Smooth muscle cell of the brain vasculature (primary cell): ENCODE data around the gene C1QTNF5.

Source experiments
- DNase-seq: peaks from one replicate; pipeline ENCODE4 v3.0.0-alpha.2; 2012; ENCODE audit warnings: low read depth, low spot score

The C1QTNF5 gene

DNA sequence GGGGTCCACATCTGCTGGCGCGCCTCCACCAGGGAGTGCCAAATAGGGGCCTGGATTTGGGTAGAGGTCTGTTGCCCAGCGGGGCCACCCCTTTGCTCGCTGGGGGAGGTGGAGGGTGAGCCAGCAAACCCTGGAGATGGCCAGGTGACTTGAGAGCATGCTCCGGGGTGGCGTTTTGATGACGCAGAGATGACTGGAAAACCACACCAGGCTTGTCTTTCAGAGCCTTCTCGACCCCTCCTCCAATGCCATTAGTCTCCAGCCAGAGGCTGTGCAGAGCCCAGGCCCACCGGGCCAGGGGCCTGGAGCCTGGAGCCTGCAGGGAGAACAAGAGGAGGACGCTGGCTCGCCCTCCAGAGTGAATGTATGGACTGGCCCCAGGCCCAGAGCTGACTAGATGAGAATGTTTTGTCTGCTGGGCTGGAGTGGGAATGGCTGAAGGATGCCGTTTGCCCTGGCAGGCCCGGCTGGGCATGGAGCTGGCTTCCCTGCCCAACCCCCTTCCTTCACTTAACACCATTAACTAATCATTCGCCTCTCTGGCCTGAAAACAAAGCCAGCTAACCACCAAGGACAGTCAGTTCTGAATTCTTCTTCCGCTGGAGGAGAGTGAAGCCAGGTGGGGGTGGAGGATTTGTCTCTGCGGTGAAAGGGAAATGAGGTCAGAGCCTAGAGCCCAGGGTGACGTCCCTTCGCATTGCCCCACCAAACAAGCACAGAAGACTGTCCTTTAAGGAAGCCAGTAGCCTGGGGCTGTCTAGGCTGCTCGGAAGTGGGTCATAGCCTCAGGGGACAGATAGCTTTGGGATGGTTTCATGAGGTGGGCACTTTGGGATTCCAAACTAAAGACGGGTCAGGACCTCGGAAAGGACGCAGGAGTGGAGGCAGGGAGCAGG is 22.2 kb downstream of the C1QTNF5 start:
- DNase-seq = no peak

GRCh38 chr11:119317592-119318239 is 23.0 kb downstream of the C1QTNF5 start:
- DNase-seq = no peak

GRCh38 chr11:119316729-119317591 is 23.7 kb downstream of the C1QTNF5 start, which contains the start of gene MCAM:
Gene MCAM (minus strand): TSS chr11:119317130. CDS start chr11:119317101, 29 bp downstream.
- no peak for DNase-seq

DNA sequence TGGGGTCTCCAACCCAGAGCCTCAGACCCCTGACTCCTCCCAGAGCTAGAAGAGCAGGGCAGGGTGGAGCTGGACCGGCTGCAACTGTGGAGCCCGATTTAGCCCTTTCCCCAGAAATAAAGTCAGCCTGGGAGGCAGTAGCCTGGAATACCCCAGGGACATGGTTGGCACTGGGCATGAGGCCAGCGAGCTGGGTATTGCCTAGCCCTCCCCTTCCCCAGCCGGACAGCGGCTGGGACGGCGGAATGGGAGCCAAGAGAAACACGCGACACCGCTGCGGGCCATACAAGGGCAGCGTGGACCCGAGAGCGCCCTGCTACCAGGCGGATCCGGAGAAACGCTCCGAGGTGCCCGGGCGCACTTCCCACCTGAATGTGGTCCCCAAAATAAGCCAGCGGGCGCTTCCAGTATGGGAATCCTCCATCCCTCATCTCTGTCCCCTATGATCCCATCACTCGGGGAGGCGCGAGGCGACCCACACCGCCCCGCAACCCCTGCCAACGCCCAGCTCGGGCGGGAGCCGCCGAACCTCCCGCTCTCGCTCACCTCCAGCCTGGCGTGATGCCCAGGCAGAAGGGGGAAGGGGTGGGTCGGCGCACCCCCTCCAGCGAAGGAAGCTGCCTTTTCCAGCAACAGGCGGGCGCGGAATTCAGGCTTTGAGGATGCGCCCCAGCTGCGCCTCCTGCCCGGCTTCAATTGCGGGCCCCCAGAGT is 24.5 kb downstream of the C1QTNF5 start:
- no peak for DNase-seq

- no peak for DNase-seq
Measured at GRCh38 chr11:119315131-119316015, 25.3 kb downstream of the C1QTNF5 start.

DNA sequence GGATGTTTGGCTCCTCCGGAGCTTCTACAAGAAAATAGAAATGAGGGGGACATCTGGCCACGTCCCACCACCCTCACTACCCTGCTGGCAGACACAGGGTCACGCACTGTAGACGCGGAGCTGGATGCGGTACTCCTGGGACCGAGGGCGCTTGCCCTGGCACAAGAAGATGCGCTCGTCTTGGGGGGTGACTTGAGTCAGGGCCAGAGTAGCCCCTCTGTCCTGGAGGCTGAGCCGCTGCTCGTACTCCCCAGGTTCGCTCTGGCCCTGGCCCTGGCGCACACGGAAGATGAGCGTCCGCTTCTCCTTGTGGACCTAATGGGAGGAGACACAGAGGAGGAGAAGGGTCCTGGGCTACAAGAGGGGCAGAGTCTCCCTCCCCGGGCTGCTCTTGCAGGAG is 26.0 kb downstream of the C1QTNF5 start:
- DNase-seq = no peak

DNA sequence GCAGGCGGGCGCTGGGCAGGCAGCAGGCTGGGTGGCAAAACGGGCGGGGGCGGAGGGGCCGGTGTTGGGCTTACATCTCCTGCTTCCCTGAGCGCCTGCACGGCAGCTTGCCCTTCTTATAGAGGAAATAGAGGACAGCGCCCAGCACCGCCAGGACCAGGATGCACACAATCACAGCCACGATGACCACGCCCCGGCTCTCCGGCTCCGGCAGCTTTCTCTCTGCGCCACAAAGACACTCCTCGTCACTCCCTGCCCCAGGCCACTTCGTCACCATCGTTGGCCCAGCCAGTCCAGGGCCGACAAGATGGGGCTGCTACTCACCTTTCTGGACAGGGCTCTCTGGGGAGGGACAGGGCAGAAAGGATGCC is 30.0 kb downstream of the C1QTNF5 start:
- DNase-seq = no peak

- no peak for DNase-seq
Measured at GRCh38 chr11:119309953-119310681, 30.6 kb downstream of the C1QTNF5 start.

- DNase-seq = no peak
Measured at GRCh38 chr11:119309411-119309810, 31.3 kb downstream of the C1QTNF5 start.

- no peak for DNase-seq
Measured at GRCh38 chr11:119307974-119308373, 32.7 kb downstream of the C1QTNF5 start.

GRCh38 chr11:119307219-119307618 is 33.5 kb downstream of the C1QTNF5 start:
- DNase-seq = no peak

GRCh38 chr11:119306373-119306890 is 34.3 kb downstream of the C1QTNF5 start:
- no peak for DNase-seq

DNA sequence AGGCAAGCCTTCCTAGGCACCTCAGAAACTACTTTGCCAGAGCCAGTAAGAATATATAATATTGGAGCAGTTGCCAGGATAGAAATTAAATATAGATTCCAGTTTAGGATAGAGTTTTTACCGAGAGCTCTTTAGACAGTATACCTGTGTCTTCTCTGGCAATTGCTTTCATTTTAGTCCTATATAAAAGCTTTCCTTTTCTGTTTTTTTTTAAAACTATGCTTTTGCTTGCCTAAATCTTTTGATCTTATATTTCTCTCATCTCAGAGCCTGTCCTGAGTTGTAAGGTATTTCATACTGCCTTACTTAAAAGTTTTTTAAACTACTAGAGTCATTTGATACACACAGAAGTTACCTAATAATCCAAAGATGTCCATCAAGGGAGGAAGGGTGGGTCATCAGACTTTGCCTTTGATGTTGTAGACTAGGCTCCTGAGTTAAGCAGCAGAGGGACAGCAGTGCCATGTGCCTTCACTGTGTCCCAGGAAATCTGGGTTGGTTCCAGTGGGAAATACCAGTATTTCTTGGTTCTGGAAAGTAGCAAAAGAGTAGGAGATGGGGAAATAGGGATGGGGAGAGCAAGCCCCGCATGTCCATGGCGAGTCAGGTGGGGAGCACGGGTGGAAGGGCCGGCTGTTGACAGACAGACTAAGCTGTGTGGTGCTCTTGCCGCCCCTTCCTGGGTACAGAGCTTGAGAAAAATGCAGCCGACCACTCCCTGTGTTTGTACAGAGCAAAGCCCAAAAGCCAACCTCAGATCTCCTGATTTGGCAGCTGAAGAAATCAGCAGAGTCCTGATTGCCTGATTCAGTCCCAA is 34.9 kb downstream of the C1QTNF5 start:
- DNase-seq = no peak

GRCh38 chr11:119303227-119303718 is 37.4 kb downstream of the C1QTNF5 start:
- DNase-seq = no peak

DNA sequence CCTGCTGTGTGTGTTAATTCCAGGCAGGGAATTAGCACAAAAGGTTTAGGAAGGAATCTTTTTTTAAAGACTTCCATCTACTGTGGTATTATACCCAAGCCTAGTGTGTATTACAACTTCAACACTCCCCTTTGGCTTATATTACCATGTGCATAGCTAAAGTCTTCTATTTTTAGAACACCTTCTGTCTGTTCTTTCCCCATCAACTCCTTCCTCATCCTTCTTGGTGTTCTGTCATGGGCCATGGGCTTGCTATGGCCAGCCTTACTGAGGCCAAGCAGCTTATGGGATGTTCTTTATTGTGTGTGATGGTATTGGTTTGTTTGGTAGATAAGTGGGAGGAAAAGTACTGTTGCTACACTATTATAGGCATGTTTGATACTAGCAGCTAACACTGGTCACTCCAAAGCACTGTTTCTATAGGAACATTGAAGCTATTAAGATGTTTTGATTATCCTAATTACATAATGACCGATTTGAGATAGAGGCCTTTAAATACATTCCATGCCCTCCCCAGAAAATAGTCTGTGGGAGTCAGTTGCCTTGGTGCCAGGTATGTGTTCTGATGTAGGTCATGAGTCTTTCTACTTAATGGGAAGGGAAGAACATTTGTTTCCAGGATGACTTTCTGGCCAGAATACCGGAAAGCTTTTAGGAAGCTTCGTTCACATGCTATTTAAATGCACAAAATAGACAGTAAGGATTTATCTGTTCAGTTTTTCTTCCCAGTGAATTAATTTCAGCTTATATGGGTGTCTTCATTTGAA is 40.3 kb downstream of the C1QTNF5 start:
- no peak for DNase-seq

DNA sequence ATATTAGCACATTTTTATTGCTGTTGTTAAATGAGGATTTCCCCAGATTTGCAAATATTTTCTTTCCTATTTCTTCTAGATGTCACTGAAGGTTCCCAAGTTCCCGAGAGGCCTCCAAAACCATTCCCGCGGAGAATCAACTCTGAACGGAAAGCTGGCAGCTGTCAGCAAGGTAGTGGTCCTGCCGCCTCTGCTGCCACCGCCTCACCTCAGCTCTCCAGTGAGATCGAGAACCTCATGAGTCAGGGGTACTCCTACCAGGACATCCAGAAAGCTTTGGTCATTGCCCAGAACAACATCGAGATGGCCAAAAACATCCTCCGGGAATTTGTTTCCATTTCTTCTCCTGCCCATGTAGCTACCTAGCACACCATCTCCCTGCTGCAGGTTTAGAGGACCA is 41.3 kb downstream of the C1QTNF5 start:
- no peak for DNase-seq

DNA sequence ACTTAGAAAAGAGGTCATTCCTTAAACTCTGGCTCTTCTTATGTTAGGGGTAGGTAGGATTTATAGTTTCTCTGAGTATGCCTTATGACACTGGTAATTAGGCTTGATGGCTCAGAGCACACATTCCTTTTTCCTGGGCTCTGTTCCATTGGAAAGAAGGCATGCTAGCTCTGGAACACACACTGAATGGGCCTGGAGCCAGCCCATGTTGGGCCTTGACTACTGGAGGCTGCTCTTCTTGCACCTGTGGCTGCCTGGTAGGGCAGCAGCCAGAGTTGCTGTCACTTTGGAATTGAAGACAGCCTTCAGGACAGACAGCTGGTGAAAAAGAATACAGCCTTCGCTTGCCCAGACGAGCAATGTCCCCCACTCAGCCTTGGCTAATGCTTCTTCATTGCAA is 42.0 kb downstream of the C1QTNF5 start:
- no peak for DNase-seq

- DNase-seq = no peak
Measured at GRCh38 chr11:119297938-119298337, 42.7 kb downstream of the C1QTNF5 start.
